Panc1 (cell line): ENCODE measurements around the gene FFAR1. TPM values are rescaled to one million over a fixed set of nuclear protein-coding genes. Genes with fewer than 3 reads are reported as not detected.

Source experiments
- ATAC-seq: fragments of 200-7000 bp; cut with Tn5 transposase; 2 replicates; pipeline ENCODE4 v1.9.1; 2020; ENCODE audit warnings: mild to moderate bottlenecking, moderate library complexity
- BruUV-seq: library from RNA; stranded (reverse); fragments of 400-500 nt; replicated peaks from 2 replicates; lab custom pipeline; 2021; lab: Mats Ljungman, UMichigan
- CTCF ChIA-PET: fragments of 300-600 bp; sonication (Branson Sonifier 250); formaldehyde crosslinking; loops from one replicate; lab custom pipeline; 2022; ENCODE audit warnings: antibody characterized with exemption; lab: Charles Lee
- POLR2A ChIA-PET: fragments of 300-600 bp; sonication (Branson Sonifier 250); formaldehyde crosslinking; loops from one replicate; lab custom pipeline; 2022; ENCODE audit warnings: antibody characterized with exemption; lab: Charles Lee
- DNase-seq: peaks from one replicate; pipeline ENCODE4 v3.0.0-alpha.2; 2010; ENCODE audit warnings: low read depth, low spot score
- H3K27ac ChIP-seq: 2 replicates; pipeline ENCODE4 v1.5.1; 2011; ENCODE audit warnings: mild to moderate bottlenecking, low read length, inconsistent platforms
- H3K27me3 ChIP-seq: fragments of 200-500 bp; sonication (Bioruptor generic); 2 replicates; pipeline ENCODE4 v1.6.0; 2014; ENCODE audit warnings: low read length, inconsistent platforms; ENCODE audit not compliant: control insufficient read depth, insufficient read depth
- H3K36me3 ChIP-seq: fragments of 200-500 bp; sonication (Bioruptor generic); 2 replicates; pipeline ENCODE4 v1.5.1; 2014; ENCODE audit warnings: inconsistent platforms, mild to moderate bottlenecking, low read length, moderate library complexity; ENCODE audit not compliant: control insufficient read depth, insufficient read depth
- H3K4me1 ChIP-seq: 2 replicates; pipeline ENCODE4 v1.5.1; 2011; ENCODE audit warnings: inconsistent platforms, mild to moderate bottlenecking, low read length, moderate library complexity; ENCODE audit not compliant: control insufficient read depth, insufficient read depth
- H3K4me3 ChIP-seq, 2 experiments: 2 replicates each; pipeline ENCODE4 v1.5.1; 2011 to 2012; ENCODE audit warnings: low read depth in 2 of 2, low read length in 2 of 2, mild to moderate bottlenecking in 2 of 2, inconsistent platforms in 1 of 2, moderate library complexity in 1 of 2
- H3K9me3 ChIP-seq: fragments of 200-500 bp; sonication (Bioruptor generic); 2 replicates; pipeline ENCODE4 v1.5.1; 2014; ENCODE audit warnings: low read depth, mild to moderate bottlenecking, inconsistent platforms, low read length, moderate library complexity; ENCODE audit not compliant: control insufficient read depth, insufficient read depth
- POLR2AphosphoS5 ChIP-seq: IDR thresholded peaks from 2 replicates; pipeline ENCODE4 v1.6.1; 2012; ENCODE audit warnings: mild to moderate bottlenecking, low read depth, low read length, moderate library complexity
- REST ChIP-seq, 2 experiments: IDR thresholded peaks; 2 replicates each; pipeline ENCODE4 v1.6.1; 2011 to 2012; ENCODE audit warnings: low read depth in 2 of 2, control low read depth in 1 of 2, low read length in 1 of 2, mild to moderate bottlenecking in 1 of 2, moderate library complexity in 1 of 2; ENCODE audit not compliant: insufficient read depth in 1 of 2
- SIN3A ChIP-seq: IDR thresholded peaks from 2 replicates; pipeline ENCODE4 v1.6.1; 2012; ENCODE audit warnings: low read depth, mild to moderate bottlenecking, low read length, moderate library complexity, borderline replicate concordance; ENCODE audit not compliant: insufficient read depth
- TCF7L2 ChIP-seq: IDR thresholded peaks from 2 replicates; pipeline ENCODE4 v1.6.1; 2011; ENCODE audit warnings: mild to moderate bottlenecking, low read depth, low read length, inconsistent platforms
- in situ Hi-C: cut with HindIII; loops from 2 replicates; pipeline ENCODE4 v1.10.0; 2016; ENCODE audit warnings: low sequenced_read_pairs, low pct_unique_long_range_greater_than_20kb
- intact Hi-C: fragments of 100-400 bp; cut with micrococcal nuclease; formaldehyde crosslinking; loops from one replicate; pipeline ENCODE4 v1.10.0; 2022; ENCODE audit not compliant: unreplicated experiment
- total RNA-seq: library from RNA; stranded (reverse); gene quantifications from one replicate; pipeline ENCODE4 v1.2.1, GENCODE V29; 2021; ENCODE audit not compliant: unreplicated experiment
- TF ChIP-seq, protein P1 (sequence below): fragments of 450-650 bp; IDR thresholded peaks from 2 replicates; pipeline ENCODE4 v1.5.1; 2017; ENCODE audit warnings: mild to moderate bottlenecking

The FFAR1 gene
- total RNA-seq, 1 experiment from 2014 or later, result not detected

GRCh38 chr19:35381318-35381717, 33.6 kb downstream of the FFAR1 start:
- ChIA-PET POLR2A (no interaction called here), CTCF (no interaction called here)
- ATAC-seq (no peak), DNase-seq (no peak)
- no peaks in the 10 kb centered on the region for H3K36me3 ChIP-seq
- in situ Hi-C loops, result no loop called here
- peaks cover 3% of the 10 kb centered on the region; the same call in 1 of the 2 replicates for H3K27me3 ChIP-seq
- H3K27ac ChIP-seq, result no peak overlapping the region
- no peak for TF ChIP-seq POLR2AphosphoS5
- TF ChIP-seq REST (IDR thresholded peaks at IDR 0.05; ENCODE audit: insufficient read depth in 1 of 2, low read depth in 2 of 2, low read length in 1 of 2), result no peak
- TF ChIP-seq TCF7L2, result no peak
- TF ChIP-seq, protein P1, sequence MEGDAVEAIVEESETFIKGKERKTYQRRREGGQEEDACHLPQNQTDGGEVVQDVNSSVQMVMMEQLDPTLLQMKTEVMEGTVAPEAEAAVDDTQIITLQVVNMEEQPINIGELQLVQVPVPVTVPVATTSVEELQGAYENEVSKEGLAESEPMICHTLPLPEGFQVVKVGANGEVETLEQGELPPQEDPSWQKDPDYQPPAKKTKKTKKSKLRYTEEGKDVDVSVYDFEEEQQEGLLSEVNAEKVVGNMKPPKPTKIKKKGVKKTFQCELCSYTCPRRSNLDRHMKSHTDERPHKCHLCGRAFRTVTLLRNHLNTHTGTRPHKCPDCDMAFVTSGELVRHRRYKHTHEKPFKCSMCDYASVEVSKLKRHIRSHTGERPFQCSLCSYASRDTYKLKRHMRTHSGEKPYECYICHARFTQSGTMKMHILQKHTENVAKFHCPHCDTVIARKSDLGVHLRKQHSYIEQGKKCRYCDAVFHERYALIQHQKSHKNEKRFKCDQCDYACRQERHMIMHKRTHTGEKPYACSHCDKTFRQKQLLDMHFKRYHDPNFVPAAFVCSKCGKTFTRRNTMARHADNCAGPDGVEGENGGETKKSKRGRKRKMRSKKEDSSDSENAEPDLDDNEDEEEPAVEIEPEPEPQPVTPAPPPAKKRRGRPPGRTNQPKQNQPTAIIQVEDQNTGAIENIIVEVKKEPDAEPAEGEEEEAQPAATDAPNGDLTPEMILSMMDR, result no peak
- no peak for TF ChIP-seq SIN3A
- peaks cover 5% of the 10 kb centered on the region for H3K9me3 ChIP-seq
- intact Hi-C loops, result no loop called here
- no TSS peak for BruUV-seq
- H3K4me1 ChIP-seq, result no peaks in the 10 kb centered on the region
- H3K4me3 ChIP-seq, result no peak overlapping the region

GRCh38 chr19:35381926-35382325, 34.2 kb downstream of the FFAR1 start:
- H3K4me1 ChIP-seq, result no peaks in the 10 kb centered on the region
- TF ChIP-seq REST (IDR thresholded peaks at IDR 0.05; ENCODE audit: insufficient read depth in 1 of 2, low read depth in 2 of 2, low read length in 1 of 2), result no peak
- TF ChIP-seq, protein P1, result no peak
- TF ChIP-seq POLR2AphosphoS5, result no peak
- TF ChIP-seq SIN3A, result no peak
- no peak for TF ChIP-seq TCF7L2
- H3K9me3 ChIP-seq, result peaks cover 11% of the 10 kb centered on the region
- no TSS peak for BruUV-seq
- no peak for ATAC-seq
- no peak overlapping the region for H3K27ac ChIP-seq
- H3K27me3 ChIP-seq, result peaks cover 3% of the 10 kb centered on the region; the same call in 1 of the 2 replicates
- in situ Hi-C loops (no loop called here), intact Hi-C loops (no loop called here)
- CTCF ChIA-PET, result no interaction called here
- DNase-seq, result no peak
- no peak overlapping the region for H3K4me3 ChIP-seq
- POLR2A ChIA-PET, result no interaction called here
- no peaks in the 10 kb centered on the region for H3K36me3 ChIP-seq
